NCI-H1417 treated with DMSO at 0.1 percent for 48 hours (cell line): ENCODE data around the gene HSFX3.
"Not testable (repeated sequence)": the region's sequence is repeated elsewhere in the genome, so short reads cannot be mapped to it uniquely, and the experiment has no call there.

ENCODE experiments used
- DNase-seq: peaks from one replicate; lab custom pipeline; 2025; lab: John Stamatoyannopoulos, UW

Gene HSFX3

DNA sequence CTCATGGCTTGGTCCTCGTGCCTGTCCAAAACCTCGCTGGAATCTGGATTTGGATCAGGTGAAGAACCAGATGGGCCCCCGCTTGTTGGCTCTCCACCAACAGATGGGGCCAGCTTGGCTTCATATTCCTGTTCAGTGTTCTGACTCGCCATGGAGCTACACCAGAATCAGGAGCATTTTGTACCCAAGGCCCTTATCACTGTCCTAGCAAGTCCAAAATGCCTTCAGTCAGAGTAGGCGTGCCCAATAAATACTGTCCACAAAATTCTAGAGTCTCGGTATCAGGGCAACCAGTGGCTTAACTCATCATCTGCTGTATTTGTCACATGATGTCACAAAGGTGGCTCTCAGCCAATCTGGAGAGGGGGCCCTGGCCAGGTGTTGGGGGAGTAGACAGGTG, at the start of gene HSFX3:
Gene HSFX3 (minus strand): TSS at position 224 of the 400 bp plus-strand sequence. CDS start 72 bp downstream, at position 152.
- DNase-seq = not testable (repeated sequence)

GRCh38 chrX:149598603-149599002, 48.9 kb upstream of the HSFX3 start:
- DNase-seq = not testable (repeated sequence)

DNA sequence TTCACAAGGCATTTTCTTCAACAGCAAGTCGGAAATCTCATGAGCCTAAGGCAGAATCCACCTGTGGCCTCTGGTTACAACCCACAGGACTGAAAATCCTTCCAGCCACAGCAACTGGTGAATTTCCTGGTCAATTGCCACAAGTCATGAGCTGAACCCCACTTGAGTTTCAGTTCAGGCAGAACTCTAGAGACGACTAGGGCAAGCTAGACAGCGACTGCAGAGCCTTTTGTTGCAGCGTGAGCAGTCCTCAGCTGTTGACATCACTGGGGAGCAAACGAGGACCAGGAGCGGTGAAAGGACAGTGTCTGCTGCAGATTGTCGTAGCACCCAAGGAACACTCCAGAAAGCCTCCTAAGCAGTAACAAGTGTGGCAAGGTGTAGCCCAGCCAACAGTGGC, 46.2 kb upstream of the HSFX3 start:
- not testable (repeated sequence) for DNase-seq

DNA sequence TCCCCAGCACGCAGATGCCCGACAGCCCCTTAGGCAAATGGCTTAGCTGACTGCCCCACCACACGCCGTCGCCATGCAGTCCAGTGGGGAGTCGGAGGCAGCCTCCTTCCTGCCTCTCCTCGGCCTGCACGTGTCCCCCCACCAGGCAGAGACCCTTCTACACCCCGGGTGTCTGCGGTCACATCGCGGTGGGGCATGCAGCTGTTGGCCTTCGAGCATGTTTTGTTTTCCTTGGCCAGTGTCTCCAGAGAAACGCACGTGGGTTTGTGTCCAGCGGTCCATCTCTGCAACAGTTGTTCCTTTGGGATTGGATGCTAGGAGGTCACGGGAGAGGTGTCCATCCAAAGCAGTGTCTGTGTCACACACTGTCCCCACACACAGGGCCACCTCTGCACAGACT, 45.5 kb upstream of the HSFX3 start, which contains the start of gene HSFX2:
Gene HSFX2 (minus strand): TSS at position 101 of the 400 bp plus-strand sequence. CDS start 614 bp downstream, outside the sequence.
- DNase-seq = not testable (repeated sequence)

DNA sequence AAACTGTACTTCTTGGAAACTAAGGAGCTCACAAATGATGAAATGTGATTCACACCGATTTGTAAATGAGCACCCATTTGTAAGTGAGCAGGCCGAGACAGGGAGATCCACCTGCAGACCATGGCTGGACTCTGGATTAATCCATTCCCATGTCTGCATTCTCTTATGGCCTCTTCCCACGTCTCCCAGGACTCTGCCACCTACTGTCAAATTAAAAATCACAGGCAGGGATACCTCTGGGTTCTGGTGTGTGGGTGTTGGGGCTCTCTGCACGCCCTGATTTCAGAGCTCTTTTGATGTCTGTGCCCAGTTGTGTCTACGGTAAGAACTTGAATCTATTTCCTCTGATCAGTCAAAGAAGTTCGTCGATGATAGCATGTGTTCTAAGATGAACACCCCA, 41.3 kb upstream of the HSFX3 start:
- DNase-seq = not testable (repeated sequence)

GRCh38 chrX:149587359-149587758, 37.6 kb upstream of the HSFX3 start, which contains the start of gene MAGEA9B:
TSS of gene MAGEA9B (minus strand) at chrX:149587459. CDS start at chrX:149583179, 4,280 bp downstream.
- not testable (repeated sequence) for DNase-seq

DNA sequence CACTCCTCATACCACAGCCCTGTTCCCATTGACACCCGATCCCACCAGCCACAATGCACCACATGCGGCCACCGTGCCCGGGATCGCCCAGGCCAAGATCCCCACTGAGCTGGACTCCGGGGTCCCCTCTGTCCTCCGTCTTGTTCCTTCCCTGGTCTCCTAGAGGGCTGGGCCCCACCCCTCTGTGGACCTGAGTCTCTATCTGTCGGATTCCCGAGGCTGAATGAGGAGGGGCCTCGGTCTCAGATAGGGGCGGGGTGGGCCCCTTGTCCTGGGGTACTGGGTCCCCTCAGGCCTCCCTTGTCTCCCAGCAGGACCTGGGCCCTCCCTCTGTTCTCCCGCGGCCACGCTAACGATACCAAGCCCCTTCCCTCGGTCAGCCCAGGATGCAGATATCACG, 35.9 kb upstream of the HSFX3 start:
- DNase-seq = not testable (repeated sequence)

DNA sequence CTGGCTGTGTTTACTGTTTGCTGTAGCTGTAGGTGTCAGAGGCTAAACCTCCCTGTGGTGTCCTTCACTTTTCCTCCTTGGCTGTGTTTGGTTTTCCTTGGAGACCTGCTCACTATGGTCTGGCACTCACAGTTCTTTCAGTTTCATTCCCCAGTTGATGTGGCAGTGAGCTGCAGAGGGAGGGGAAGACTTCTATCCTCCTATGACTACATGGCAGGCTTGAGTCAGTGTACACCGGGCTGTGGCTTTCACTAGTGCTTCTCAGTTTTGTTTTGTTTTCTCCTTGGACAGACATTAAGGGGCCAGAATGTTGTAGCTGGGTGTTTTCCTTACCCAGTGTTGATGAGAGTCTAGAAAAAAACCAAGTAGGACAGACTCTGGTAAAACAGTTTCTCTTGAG, 23.7 kb upstream of the HSFX3 start:
- DNase-seq = not testable (repeated sequence)

DNA sequence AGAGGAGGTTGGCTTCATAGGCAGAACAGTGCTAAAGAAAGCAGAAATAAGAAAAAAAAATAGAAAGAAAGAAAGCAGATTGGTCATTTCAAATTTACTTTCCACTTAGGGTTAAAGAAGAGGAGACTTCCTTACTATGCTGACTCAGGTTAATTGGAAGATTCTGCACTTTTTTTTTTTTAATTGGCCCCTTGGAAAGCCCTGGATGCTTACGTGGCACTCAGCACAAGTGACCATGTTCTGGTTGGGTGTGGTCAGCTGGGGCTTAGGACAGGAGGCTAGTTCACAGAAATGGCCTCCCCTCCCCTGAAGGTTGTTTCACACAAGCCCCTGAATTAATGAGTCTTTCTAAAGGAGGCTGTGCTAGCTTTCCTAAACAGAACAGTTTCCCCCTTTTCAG, 23.0 kb upstream of the HSFX3 start:
- DNase-seq = no peak

DNA sequence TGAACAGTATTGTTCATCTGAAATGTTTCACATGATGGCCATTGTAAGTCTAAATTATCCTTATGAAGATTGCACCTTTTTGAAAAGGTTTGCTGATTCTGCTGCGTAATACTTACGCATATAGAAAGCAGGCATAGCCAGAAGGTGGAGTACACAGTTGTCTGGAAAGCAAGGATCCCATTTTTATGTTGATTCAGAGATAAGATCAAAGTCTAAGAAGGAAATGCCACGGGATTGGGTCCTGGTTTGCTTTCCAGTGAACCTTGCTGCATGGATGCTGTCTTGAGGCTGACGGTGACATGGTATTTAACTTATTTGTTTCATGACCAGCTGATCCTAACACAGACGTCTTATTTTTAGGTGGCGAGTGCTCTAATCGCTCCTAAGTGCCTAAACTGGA, 22.0 kb upstream of the HSFX3 start:
- DNase-seq = no peak

GRCh38 chrX:149570668-149571067, 20.9 kb upstream of the HSFX3 start:
- DNase-seq = no peak

GRCh38 chrX:149569770-149570169, 20.0 kb upstream of the HSFX3 start:
- no peak for DNase-seq

GRCh38 chrX:149568701-149569296, 19.1 kb upstream of the HSFX3 start:
- no peak for DNase-seq

DNA sequence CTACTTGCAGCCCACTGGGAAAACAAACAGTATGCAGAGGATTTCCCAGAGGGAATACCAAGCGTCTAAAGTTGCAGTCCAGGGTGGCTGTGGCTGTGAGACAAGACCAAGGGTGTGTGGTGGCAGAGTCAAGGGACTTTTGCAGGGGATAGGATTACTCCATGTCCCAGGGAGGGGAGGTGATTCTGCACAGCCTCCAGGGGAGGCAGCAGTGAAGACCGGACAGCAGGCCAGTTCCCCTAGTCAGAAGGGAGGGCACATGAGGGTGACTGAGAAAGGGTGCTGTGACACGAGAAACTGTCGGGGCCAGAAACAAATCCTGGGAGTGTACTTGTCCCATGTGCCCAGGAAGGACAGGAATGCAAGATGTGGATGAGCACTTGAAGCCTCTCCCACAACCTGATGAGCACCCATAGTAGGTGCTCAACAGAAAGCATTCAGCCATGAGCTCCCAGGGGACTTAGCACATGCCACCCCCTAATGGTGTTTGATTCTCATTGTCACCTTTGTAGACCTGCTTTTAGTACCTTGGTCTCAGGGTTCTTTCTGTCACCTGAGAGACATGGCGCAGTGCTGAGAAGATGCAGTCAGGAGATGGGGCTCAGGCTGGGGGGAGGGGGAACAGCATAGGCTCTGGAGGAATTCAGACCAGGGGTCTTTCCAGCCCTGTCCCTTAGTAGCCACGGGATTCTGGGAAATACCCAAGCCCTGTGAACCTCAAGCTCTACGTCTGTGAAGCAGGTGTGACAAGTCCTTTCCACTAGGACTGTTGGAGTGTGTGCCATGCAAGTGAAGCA, 18.1 kb upstream of the HSFX3 start:
- DNase-seq = no peak

GRCh38 chrX:149563359-149563758, 13.6 kb upstream of the HSFX3 start:
- no peak for DNase-seq

DNA sequence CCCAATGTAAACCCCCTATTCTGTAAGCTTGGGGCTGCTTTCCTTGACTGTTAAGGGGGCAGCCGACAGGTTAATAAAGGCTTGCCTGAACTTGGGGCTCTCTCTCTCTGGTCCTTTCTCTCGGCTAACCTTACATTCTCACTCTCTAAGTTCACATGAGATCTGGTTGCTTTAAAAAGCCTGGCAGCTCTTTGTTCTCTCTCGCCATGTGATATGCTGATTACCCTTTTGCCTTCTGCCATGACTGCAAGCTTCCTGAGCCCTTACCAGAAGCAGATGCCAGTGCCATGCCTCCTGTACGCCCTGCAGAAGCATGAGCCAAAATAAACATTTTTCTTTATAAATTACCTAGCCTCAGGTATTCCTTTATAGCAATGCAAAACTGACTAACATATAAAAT, 5.5 kb upstream of the HSFX3 start:
- not testable (repeated sequence) for DNase-seq

- DNase-seq = not testable (repeated sequence)
Measured at GRCh38 chrX:149551939-149552248, 2.2 kb upstream of the HSFX3 start.

GRCh38 chrX:149551245-149551938, 1.7 kb upstream of the HSFX3 start:
- DNase-seq = not testable (repeated sequence)

- DNase-seq = not testable (repeated sequence)
Measured at GRCh38 chrX:149550454-149550853, 730 bp upstream of the HSFX3 start.

DNA sequence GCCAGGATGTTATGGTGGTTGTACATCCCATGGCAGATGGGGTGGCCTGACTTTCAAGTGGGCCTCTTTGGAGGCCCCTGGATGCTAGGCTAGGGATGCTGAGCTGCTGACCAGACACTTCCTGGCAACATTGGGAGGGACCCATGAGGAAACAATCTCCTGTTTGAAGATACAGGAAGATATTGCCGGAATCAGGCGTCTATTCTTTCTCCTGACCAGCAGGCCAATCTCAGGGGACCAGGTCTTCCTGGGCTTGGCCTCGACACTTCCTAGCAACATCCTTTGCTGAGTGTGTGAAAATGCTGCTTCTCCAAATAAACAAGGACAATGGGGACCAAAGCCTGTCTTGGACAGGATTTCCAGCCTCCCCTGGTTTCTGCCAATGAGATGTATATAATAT, 1.9 kb downstream of the HSFX3 start:
- DNase-seq = not testable (repeated sequence)

GRCh38 chrX:149546962-149547361, 2.8 kb downstream of the HSFX3 start:
- not testable (repeated sequence) for DNase-seq
